HG03565 (cell line): ENCODE results near the gene OR12D1.

Source experiments
- ATAC-seq: cut with Tn5 transposase; IDR thresholded peaks from one replicate; pipeline ENCODE4 v1.9.1; 2021; ENCODE audit warnings: mild to moderate bottlenecking, moderate library complexity; ENCODE audit not compliant: unreplicated experiment

The OR12D1 gene

DNA sequence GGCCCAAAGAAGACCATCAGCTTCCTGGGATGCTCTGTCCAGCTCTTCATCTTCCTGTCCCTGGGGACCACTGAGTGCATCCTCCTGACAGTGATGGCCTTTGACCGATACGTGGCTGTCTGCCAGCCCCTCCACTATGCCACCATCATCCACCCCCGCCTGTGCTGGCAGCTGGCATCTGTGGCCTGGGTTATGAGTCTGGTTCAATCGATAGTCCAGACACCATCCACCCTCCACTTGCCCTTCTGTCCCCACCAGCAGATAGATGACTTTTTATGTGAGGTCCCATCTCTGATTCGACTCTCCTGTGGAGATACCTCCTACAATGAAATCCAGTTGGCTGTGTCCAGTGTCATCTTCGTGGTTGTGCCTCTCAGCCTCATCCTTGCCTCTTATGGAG is 47.3 kb downstream of the OR12D1 start:
- no peak for ATAC-seq

GRCh38 chr6:29465279-29465678 is 50.6 kb downstream of the OR12D1 start:
- ATAC-seq, result no peak

- ATAC-seq, result no peak
Observed at GRCh38 chr6:29465801-29466200, 51.1 kb downstream of the OR12D1 start.

GRCh38 chr6:29466241-29466640 is 51.5 kb downstream of the OR12D1 start:
- ATAC-seq, result no peak
